DND-41 (cell line): ENCODE results near the gene ATAD3C.

ENCODE experiments used
- CTCF ChIP-seq: IDR thresholded peaks from 2 replicates; pipeline ENCODE4 v1.5.1; 2012; ENCODE audit warnings: borderline replicate concordance, low read length, moderate library complexity, mild to moderate bottlenecking; ENCODE audit not compliant: poor library complexity, severe bottlenecking; ENCODE audit errors: extremely low read depth
- EZH2 ChIP-seq: IDR thresholded peaks from 3 replicates; pipeline ENCODE4 v1.6.1; 2012; ENCODE audit warnings: borderline replicate concordance, low read depth, mild to moderate bottlenecking, moderate library complexity, low read length, inconsistent platforms; ENCODE audit not compliant: severe bottlenecking

DNA sequence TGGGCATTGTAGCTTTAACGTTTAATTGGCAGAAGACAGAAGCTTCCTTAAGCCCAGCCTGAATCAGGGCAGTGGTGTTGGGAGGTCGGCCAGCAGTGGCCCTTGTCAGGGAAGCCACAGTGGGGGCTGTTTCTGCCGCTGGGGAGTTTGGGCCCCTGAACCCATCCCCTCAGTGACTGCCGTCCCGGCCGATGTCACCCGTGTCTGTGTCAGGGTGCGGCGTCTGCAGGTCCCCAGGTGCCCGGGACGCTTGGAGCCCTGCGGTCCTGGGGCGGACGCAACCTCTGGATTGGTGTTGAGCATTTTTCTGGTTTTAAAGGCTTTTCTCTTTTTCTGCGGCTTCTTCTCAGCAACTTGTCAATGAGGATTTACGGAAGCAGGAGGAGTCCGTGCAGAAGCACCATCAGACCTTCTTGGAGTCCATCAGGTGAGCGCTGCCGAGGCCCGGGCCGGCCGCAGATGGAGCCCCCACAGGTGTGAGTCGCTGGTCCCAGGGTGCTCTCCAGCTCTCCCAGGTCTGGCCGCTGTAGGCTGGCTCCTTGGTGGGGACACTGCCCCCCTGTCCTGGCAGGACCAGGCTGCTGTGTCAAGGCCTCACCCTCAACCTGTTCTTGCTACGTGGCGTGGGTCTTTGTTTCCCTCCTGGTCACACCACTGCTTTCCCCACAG, 2.3 kb downstream of the ATAD3C start:
- TF ChIP-seq CTCF, result no peak
- TF ChIP-seq EZH2, result no peak
